Measurements from ENCODE around the gene TRAF7. TPM values are rescaled to one million over a fixed set of nuclear protein-coding genes. Genes with fewer than 3 reads are reported as not detected.

TRAF7 gene
- total RNA-seq, 3 donors from 2014 or later = 91.5 to 104 (median 94.0) TPM

DNA sequence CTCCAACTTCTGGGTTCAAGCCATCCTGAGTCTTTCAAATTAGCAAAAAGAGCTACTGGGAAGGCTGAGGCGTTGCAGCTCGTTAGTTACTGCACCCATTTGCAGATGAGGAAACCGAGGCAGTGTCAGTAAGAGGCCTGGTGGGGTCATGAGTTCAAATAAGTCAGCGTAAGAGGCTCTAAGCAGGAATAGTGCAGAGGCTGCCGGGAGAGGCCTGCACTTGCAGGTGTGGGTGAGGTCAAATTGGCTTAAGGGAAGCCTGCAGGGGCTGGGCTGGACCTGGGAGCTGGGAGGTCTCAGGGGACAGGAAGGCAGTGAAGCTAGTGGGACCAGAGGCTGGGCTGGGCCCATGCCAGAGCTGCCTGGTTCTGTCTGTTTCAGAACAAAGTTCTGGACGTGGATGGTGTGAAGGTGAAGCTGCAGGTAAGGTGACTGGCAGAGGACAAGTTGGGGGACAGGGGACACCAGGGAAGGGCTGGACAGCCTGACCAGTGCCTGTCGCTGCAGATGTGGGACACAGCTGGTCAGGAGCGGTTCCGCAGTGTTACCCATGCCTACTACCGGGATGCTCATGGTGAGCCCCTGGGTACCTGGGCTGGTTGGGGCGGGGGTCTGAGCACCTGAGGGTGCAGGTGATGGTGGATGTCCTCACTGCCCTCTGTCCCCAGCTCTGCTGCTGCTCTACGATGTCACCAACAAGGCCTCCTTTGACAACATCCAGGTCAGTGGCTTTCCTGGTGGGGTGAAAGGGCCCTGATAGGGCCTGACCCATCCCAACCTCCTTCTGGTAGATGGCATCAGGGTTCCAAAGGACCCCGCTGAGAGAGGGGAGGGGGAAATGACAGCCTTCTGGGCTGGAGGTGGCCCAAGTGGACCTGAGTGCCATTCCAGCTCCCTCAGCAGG lies 4.1 kb upstream of the TRAF7 start:
- Histone ChIP-seq H3K4me3 (no peak overlapping the region), H3K9me3 (no peaks in the 10 kb centered on the region), H3K4me1 (ENCODE audit: low read depth) (peaks cover 56% of the 10 kb centered on the region), H3K36me3 (ENCODE audit: low read depth) (peaks cover 4% of the 10 kb centered on the region)
- DNase-seq (peak in 1 of 3 donors; percentile 57), ATAC-seq (no peak)
- TF ChIP-seq, protein P1, sequence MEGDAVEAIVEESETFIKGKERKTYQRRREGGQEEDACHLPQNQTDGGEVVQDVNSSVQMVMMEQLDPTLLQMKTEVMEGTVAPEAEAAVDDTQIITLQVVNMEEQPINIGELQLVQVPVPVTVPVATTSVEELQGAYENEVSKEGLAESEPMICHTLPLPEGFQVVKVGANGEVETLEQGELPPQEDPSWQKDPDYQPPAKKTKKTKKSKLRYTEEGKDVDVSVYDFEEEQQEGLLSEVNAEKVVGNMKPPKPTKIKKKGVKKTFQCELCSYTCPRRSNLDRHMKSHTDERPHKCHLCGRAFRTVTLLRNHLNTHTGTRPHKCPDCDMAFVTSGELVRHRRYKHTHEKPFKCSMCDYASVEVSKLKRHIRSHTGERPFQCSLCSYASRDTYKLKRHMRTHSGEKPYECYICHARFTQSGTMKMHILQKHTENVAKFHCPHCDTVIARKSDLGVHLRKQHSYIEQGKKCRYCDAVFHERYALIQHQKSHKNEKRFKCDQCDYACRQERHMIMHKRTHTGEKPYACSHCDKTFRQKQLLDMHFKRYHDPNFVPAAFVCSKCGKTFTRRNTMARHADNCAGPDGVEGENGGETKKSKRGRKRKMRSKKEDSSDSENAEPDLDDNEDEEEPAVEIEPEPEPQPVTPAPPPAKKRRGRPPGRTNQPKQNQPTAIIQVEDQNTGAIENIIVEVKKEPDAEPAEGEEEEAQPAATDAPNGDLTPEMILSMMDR (IDR thresholded peaks at IDR 0.05) = no peak
- intact Hi-C loops (cut with DNase I, micrococcal nuclease) = loop anchor here in 1 of 2 donors (10.0 kb wide), 1 partner anchor 127 kb away; the partner anchor contains the start of gene NHERF2

DNA sequence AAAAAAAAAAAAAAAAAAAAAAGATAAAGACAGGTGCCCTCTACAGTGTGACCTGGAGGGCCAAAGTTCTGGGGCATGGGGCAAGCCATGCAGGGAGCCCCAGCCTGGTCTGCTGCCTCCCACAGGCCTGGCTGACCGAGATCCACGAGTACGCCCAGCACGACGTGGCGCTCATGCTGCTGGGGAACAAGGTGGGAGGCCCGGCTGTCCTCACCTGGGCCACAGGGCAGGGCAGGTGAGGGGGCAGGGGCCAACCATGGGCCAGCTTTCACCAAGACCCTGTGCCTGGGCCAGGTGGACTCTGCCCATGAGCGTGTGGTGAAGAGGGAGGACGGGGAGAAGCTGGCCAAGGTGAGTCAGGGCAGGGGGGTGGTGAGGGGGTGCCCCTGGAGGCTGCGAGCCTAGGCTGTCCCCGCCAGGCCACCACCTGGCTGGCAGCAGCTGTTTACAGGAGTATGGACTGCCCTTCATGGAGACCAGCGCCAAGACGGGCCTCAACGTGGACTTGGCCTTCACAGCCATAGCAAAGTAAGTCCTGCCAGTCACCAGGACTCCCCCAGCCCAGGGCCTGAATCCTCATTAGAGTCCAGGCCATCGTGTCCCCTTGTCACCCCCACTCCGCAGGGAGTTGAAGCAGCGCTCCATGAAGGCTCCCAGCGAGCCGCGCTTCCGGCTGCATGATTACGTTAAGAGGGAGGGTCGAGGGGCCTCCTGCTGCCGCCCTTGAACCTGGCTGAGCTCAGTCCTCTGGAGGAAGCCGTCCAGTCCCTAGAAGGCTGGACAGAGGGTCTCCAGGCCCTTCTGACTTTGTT lies 2.7 kb upstream of the TRAF7 start:
- TF ChIP-seq, protein P1 (IDR thresholded peaks at IDR 0.05) = no peak
- peak; percentile 45 to 73 (median 71) for DNase-seq
- Histone ChIP-seq H3K9me3 (no peaks in the 10 kb centered on the region), H3K4me3 (no peak overlapping the region), H3K4me1 (ENCODE audit: low read depth) (peaks cover 70% of the 10 kb centered on the region), H3K36me3 (ENCODE audit: low read depth) (peaks cover 4% of the 10 kb centered on the region)
- no peak for ATAC-seq
- intact Hi-C loops (cut with DNase I, micrococcal nuclease) = loop anchor here in 1 of 2 donors (10.0 kb wide), 1 partner anchor 128 kb away; the partner anchor contains the start of gene NHERF2

DNA sequence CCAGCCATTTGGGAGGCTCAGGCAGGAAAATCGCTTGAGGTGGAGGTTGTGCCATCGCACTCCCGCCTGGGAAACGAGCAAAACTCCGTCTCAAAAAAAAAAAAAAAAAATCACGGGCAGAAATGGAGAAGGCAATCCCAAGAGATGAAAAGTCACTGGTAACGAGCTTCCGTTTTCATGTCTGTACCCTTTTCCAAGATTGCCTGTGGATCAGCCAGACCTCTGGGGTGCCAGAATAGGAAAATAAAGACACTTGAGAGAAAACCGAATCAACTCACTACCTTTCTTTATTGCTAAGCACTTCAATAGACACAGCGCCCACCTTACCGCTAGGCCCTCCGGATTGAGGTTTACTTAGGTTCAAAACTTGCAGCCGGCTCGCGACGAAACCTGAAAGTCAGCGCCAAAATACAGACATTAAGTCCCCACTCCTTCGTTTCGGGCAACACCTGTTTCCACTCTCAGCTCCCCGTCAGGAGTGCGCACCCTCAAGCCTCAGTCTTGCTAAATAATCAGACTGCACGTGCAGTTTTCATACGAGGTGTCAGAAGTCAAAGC lies 970 bp upstream of the TRAF7 start:
- H3K4me1 ChIP-seq (ENCODE audit: low read depth) = peaks cover 76% of the 10 kb centered on the region
- no peak for DNase-seq
- peak overlapping the region; percentile 42 for H3K4me3 ChIP-seq
- intact Hi-C loops (cut with DNase I, micrococcal nuclease) = loop anchor here in 1 of 2 donors (10.0 kb wide), 1 partner anchor 130 kb away; the partner anchor contains the start of gene NHERF2
- no peaks in the 10 kb centered on the region for H3K9me3 ChIP-seq
- no peak for ATAC-seq
- TF ChIP-seq, protein P1 (IDR thresholded peaks at IDR 0.05) = no peak
- peaks cover 4% of the 10 kb centered on the region for H3K36me3 ChIP-seq (ENCODE audit: low read depth)

DNA sequence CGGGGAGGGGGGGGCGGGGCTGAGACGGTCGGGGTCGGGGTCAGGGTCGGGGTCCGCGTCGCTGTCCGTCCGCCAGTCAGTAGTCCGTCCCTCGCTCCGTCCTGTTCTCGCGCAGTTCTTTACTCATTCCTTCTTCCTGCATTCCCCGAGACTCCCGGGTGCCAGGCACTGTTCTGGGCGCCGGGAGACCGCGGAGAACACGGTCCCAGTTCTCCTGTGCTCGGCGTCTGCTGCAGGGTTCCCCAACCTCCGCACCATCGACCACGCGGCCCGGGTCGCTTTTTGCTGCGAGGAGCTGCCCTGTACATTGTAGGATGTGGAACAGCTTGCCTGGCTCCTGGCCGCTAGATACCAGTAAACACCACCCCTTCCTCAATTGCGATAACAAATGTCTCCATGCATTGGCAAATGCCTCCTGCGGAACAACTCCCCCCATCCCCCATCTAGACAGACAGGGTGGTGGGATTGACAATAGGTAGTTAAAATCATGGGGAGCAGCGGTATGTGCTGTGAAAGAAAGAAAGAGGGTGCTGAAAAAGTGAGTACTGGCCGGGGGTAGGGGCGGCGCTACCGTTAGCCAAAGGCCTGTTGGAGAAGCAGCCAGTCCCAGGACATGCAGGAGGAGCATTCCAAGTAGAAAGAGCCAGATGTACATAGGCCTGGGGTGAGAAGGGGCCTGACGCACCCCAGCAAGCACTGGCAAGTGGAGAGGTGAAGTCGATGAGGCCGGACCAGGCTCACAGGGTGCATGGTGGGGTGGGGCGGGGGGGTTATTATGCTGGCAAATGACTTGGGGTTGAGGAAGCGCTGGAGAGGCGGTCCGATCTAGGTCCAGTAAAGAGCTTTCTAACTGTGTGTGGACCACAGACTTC lies 631 bp downstream of the TRAF7 start:
- Histone ChIP-seq H3K9me3 (no peaks in the 10 kb centered on the region), H3K4me1 (ENCODE audit: low read depth) (peaks cover 75% of the 10 kb centered on the region), H3K4me3 (peak overlapping the region; percentile 42), H3K36me3 (ENCODE audit: low read depth) (peaks cover 4% of the 10 kb centered on the region)
- peak; percentile 43 to 67 (median 66) for DNase-seq
- TF ChIP-seq, protein P1 (IDR thresholded peaks at IDR 0.05) = no peak
- intact Hi-C loops (cut with DNase I, micrococcal nuclease) = loop anchor here in 1 of 2 donors (10.0 kb wide), 1 partner anchor 131 kb away; the partner anchor contains the start of gene NHERF2
- no peak for ATAC-seq

Data from mucosa of descending colon (tissue), 3 donors.